Glutamatergic neuron (in vitro differentiated cells): ENCODE results near the gene PALLD. TPM values are rescaled to one million over a fixed set of nuclear protein-coding genes. Genes with fewer than 3 reads are reported as not detected.

Experiments used
- DNase-seq: peaks from one replicate; pipeline ENCODE4 v3.0.0; 2022
- H3K27ac Mint-ChIP-seq: one replicate; pipeline ENCODE4 v1.8.0; 2020; ENCODE audit warnings: mild to moderate bottlenecking, mixed read lengths, inconsistent platforms; ENCODE audit not compliant: unreplicated experiment
- H3K27me3 Mint-ChIP-seq: one replicate; pipeline ENCODE4 v1.8.0; 2020; ENCODE audit warnings: mild to moderate bottlenecking, moderate library complexity, mixed read lengths, inconsistent platforms; ENCODE audit not compliant: unreplicated experiment
- H3K36me3 Mint-ChIP-seq: one replicate; pipeline ENCODE4 v1.8.0; 2020; ENCODE audit warnings: mild to moderate bottlenecking, mixed read lengths, inconsistent platforms; ENCODE audit not compliant: unreplicated experiment
- H3K4me1 Mint-ChIP-seq: one replicate; pipeline ENCODE4 v1.8.0; 2020; ENCODE audit warnings: mild to moderate bottlenecking, low read depth, mixed read lengths, inconsistent platforms; ENCODE audit not compliant: unreplicated experiment
- H3K4me3 Mint-ChIP-seq: one replicate; pipeline ENCODE4 v1.8.0; 2020; ENCODE audit warnings: mild to moderate bottlenecking, mixed read lengths, inconsistent platforms; ENCODE audit not compliant: unreplicated experiment
- H3K9me3 Mint-ChIP-seq: one replicate; pipeline ENCODE4 v1.8.0; 2020; ENCODE audit warnings: mild to moderate bottlenecking, moderate library complexity, mixed read lengths, inconsistent platforms; ENCODE audit not compliant: unreplicated experiment
- total RNA-seq: library from RNA; stranded (reverse); fragmentation: NEBNext Ultra II Directional; extraction: Animal tissue kit (Norgen Biotek cat#: 25700); gene quantifications from one replicate; pipeline ENCODE4 v1.2.1, GENCODE V29; 2021; ENCODE audit not compliant: unreplicated experiment
- TF ChIP-seq, protein P1 (sequence below): fragments of 200-600 bp; sonication (generic); IDR thresholded peaks from one replicate; pipeline ENCODE4 v1.5.0; 2021; ENCODE audit not compliant: partially characterized antibody, unreplicated experiment

PALLD gene
- total RNA-seq, 1 donor from 2014 or later = 37.5 TPM

DNA sequence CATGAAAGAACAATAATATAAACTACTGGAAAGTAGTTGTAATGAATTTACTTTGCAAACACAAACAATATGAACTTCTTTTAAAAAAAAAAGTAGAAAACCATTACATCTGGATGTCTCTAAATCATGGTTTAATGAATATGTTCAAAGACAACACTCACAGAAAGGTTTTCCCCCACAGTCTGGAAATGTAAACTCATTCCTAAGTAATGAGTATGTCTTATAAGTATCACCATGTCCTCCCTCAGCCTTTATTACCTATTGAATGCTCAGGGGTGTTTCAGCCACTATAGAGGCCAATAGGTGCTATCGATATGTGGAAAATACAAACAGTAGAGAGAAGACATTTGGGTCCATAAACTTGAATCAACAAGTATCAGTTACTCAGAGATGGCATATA, 186.7 kb downstream of the PALLD start:
- no peaks in the 10 kb centered on the region for H3K36me3 Mint-ChIP-seq
- TF ChIP-seq, protein P1, sequence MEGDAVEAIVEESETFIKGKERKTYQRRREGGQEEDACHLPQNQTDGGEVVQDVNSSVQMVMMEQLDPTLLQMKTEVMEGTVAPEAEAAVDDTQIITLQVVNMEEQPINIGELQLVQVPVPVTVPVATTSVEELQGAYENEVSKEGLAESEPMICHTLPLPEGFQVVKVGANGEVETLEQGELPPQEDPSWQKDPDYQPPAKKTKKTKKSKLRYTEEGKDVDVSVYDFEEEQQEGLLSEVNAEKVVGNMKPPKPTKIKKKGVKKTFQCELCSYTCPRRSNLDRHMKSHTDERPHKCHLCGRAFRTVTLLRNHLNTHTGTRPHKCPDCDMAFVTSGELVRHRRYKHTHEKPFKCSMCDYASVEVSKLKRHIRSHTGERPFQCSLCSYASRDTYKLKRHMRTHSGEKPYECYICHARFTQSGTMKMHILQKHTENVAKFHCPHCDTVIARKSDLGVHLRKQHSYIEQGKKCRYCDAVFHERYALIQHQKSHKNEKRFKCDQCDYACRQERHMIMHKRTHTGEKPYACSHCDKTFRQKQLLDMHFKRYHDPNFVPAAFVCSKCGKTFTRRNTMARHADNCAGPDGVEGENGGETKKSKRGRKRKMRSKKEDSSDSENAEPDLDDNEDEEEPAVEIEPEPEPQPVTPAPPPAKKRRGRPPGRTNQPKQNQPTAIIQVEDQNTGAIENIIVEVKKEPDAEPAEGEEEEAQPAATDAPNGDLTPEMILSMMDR = no peak
- H3K27me3 Mint-ChIP-seq = no peaks in the 10 kb centered on the region
- no peaks in the 10 kb centered on the region for H3K9me3 Mint-ChIP-seq
- no peak for DNase-seq
- H3K27ac Mint-ChIP-seq = no peak overlapping the region
- H3K4me1 Mint-ChIP-seq = peaks cover 10% of the 10 kb centered on the region
- H3K4me3 Mint-ChIP-seq = no peak overlapping the region

DNA sequence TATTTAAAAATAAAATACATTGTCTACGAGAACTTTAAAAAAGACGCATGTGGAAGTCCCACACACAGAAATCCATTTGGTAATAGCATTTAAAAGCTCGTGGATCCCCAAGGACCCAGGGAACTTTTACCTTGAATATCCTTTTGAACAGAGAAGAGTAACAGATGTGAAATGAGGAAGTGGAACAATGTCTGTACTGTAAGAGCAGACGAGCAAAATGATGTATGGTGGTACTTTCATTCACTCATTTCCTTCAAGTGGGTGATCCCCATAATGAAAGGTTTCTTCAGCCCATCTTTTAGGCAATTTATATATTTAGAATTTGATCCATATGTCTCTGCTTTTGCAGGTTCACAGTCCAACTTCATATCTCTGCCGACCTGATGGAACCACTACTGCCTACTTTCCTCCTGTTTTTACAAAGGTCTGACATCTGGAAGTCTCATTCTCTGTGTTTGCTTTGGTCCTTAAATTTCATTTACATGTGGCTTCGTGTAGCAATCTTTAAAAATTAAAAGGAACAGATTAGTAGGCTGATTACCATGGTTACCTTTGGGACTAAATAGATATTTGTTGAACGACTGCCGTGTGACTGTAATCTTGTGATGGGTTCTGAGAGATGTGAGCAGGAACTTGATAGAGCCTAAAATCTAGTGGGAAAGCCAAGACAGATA, 188.4 kb downstream of the PALLD start:
- H3K36me3 Mint-ChIP-seq = no peaks in the 10 kb centered on the region
- H3K4me1 Mint-ChIP-seq = peaks cover 10% of the 10 kb centered on the region
- DNase-seq = no peak
- no peaks in the 10 kb centered on the region for H3K9me3 Mint-ChIP-seq
- no peak overlapping the region for H3K27ac Mint-ChIP-seq
- TF ChIP-seq, protein P1 = no peak
- H3K27me3 Mint-ChIP-seq = no peaks in the 10 kb centered on the region
- H3K4me3 Mint-ChIP-seq = peak overlapping the region; percentile 3

DNA sequence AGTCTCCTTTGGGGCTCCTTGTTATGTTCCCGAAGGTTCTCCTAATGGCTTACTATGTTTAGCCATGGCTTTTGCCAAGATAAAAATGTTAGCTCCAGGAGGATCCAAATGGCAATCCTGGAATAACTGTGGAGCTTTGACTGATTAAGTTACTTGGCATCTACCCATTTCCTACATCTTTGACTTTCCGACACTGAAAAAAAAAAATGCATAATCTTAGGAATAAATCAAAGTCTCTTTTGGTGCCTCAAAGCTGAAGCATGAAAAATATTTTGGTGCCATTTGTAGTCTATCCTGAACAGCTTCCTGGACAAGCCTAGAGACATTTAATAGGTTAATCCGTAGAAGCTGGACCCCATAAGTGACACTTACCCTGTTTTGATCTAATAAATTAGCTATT, 191.7 kb downstream of the PALLD start:
- no peak for DNase-seq
- H3K9me3 Mint-ChIP-seq = no peaks in the 10 kb centered on the region
- peaks cover 25% of the 10 kb centered on the region for H3K4me1 Mint-ChIP-seq

DNA sequence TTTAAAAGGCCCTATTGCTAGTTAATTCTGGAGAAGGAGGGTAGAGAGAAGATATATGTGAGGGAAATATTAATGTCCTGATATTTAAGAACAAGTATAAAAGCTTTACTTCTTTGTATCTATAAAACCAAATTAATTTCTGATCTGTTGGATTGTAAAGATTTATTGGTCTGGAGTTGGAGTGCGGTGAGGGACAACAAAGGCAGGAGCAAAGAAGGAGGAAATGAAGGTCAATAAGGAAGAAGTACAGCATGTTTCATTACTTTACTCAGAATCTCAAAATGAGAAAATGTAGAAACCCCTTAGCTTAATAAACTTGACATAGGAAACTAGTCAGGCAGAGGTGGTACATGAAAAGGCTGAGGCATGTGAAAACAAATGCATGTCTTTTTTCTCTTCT, 192.9 kb downstream of the PALLD start:
- Mint-ChIP-seq H3K9me3 (no peaks in the 10 kb centered on the region), H3K4me1 (peaks cover 27% of the 10 kb centered on the region), H3K27me3 (peaks cover 2% of the 10 kb centered on the region), H3K4me3 (no peak overlapping the region), H3K36me3 (no peaks in the 10 kb centered on the region), H3K27ac (no peak overlapping the region)
- TF ChIP-seq, protein P1 = no peak
- no peak for DNase-seq

More for the DNA sequence above, 191.7 kb downstream of the PALLD start:
- H3K4me3 Mint-ChIP-seq = no peak overlapping the region
- H3K27me3 Mint-ChIP-seq = no peaks in the 10 kb centered on the region
- TF ChIP-seq, protein P1 = no peak
- no peaks in the 10 kb centered on the region for H3K36me3 Mint-ChIP-seq
- no peak overlapping the region for H3K27ac Mint-ChIP-seq

DNA sequence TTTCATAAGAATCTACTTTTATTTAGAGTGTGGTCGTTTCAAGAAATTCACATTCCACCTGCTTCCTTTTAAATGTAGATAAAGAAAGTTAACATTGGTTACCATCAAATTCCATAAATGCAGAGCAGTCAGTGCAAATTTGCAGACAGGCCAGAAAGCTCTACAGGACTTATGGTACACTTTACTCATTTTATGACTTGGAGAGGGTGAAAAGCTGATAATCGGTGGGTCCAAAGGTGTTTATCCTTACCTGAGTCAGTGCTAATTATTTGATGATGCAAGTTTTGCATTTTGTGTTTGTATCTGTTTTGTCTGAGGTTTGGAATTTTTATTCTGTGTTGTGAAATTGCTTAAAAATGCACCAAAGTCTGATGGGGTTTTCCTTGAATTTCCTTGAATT, 193.3 kb downstream of the PALLD start:
- Mint-ChIP-seq H3K27me3 (peaks cover 2% of the 10 kb centered on the region), H3K36me3 (no peaks in the 10 kb centered on the region), H3K4me1 (peaks cover 25% of the 10 kb centered on the region), H3K4me3 (no peak overlapping the region), H3K9me3 (no peaks in the 10 kb centered on the region), H3K27ac (no peak overlapping the region)
- TF ChIP-seq, protein P1 = no peak
- DNase-seq = no peak
